Measurements from ENCODE around the gene CACNA1D. TPM values are rescaled to one million over a fixed set of nuclear protein-coding genes. Genes with fewer than 3 reads are reported as not detected.

CACNA1D gene
- total and polyA plus RNA-seq, 2 donors (not counting 3 experiments of a cell fraction or from before 2014, with no cell fraction given) = 0.06 TPM; not detected in 1

GRCh38 chr3:53694666-53695323 is 200.4 kb downstream of the CACNA1D start:
- Histone ChIP-seq H4K20me1 (replicated peaks; ENCODE audit: control insufficient read depth, extremely low read depth, insufficient read depth, low read length) (no peaks in the 10 kb centered on the region), H3K9me3 (replicated peaks; ENCODE audit: control insufficient read depth, insufficient read depth, low read length) (no peaks in the 10 kb centered on the region), H3K4me2 (ENCODE audit: insufficient read depth, low read length) (no peak overlapping the region), H3K27me3 (ENCODE audit: control insufficient read depth in 2 of 2, insufficient read depth in 2 of 2, low read length in 2 of 2) (peaks cover 0 to 4% of the 10 kb centered on the region in 2 experiments), H3K4me3 (replicated peaks in 1 of 3; ENCODE audit: insufficient read depth in 1 of 3, low read depth in 1 of 3, low read length in 3 of 3) (no peak overlapping the region), H3K9me1 (replicated peaks; ENCODE audit: control insufficient read depth, extremely low read depth, insufficient read depth, low read length) (no peaks in the 10 kb centered on the region), H3K4me1 (ENCODE audit: control insufficient read depth, extremely low read depth, insufficient read depth, low read length) (no peaks in the 10 kb centered on the region), H3K36me3 (ENCODE audit: control insufficient read depth in 2 of 2, extremely low read depth in 1 of 2, insufficient read depth in 2 of 2, low read length in 2 of 2) (no peaks in the 10 kb centered on the region), H2AFZ (ENCODE audit: low read depth, low read length) (no peak overlapping the region), H3K79me2 (ENCODE audit: control insufficient read depth, insufficient read depth, low read length) (no peaks in the 10 kb centered on the region), H3K27ac (ENCODE audit: insufficient read depth, low read depth, low read length) (no peak overlapping the region), H3K9ac (replicated peaks; ENCODE audit: extremely low read depth, insufficient read depth, low read length) (no peak overlapping the region)
- FAIRE-seq = no peak
- CTCF ChIA-PET = no interaction called here
- POLR2A ChIA-PET = no interaction called here
- intact Hi-C loops (cut with micrococcal nuclease) = no loop called here
- no peak for TF ChIP-seq POLR2A (IDR thresholded peaks at IDR 0.05; ENCODE audit: low read depth, low read length)
- dilution Hi-C loops (cut with MboI; ENCODE audit: extremely low pct_ligation_motif_present, low sequenced_read_pairs) = no loop called here
- no TSS peak for BruUV-seq (replicated peaks)
- DNase-seq (ENCODE audit: low read depth, low spot score) = no peak

- H3K9ac ChIP-seq (replicated peaks; ENCODE audit: extremely low read depth, insufficient read depth, low read length) = no peak overlapping the region
- no peaks in the 10 kb centered on the region for H3K79me2 ChIP-seq (ENCODE audit: control insufficient read depth, insufficient read depth, low read length)
- peaks cover 0 to 4% of the 10 kb centered on the region in 2 experiments for H3K27me3 ChIP-seq (ENCODE audit: control insufficient read depth in 2 of 2, insufficient read depth in 2 of 2, low read length in 2 of 2)
- no peak overlapping the region for H3K27ac ChIP-seq (ENCODE audit: insufficient read depth, low read depth, low read length)
- no peaks in the 10 kb centered on the region for H3K9me1 ChIP-seq (replicated peaks; ENCODE audit: control insufficient read depth, extremely low read depth, insufficient read depth, low read length)
- ChIA-PET CTCF (no interaction called here), POLR2A (no interaction called here)
- BruUV-seq (replicated peaks) = no TSS peak
- H3K9me3 ChIP-seq (replicated peaks; ENCODE audit: control insufficient read depth, insufficient read depth, low read length) = no peaks in the 10 kb centered on the region
- no peaks in the 10 kb centered on the region for H4K20me1 ChIP-seq (replicated peaks; ENCODE audit: control insufficient read depth, extremely low read depth, insufficient read depth, low read length)
- TF ChIP-seq FOS (IDR thresholded peaks at IDR 0.05; ENCODE audit: borderline replicate concordance, insufficient read depth, low read length) = no peak
- H3K4me1 ChIP-seq (ENCODE audit: control insufficient read depth, extremely low read depth, insufficient read depth, low read length) = no peaks in the 10 kb centered on the region
- FAIRE-seq (no peak), DNase-seq (ENCODE audit: low read depth, low spot score) (no peak)
- intact Hi-C loops (cut with micrococcal nuclease) = no loop called here
- H3K4me2 ChIP-seq (ENCODE audit: insufficient read depth, low read length) = no peak overlapping the region
- H2AFZ ChIP-seq (ENCODE audit: low read depth, low read length) = no peak overlapping the region
- dilution Hi-C loops (cut with MboI; ENCODE audit: extremely low pct_ligation_motif_present, low sequenced_read_pairs) = no loop called here
- H3K36me3 ChIP-seq (ENCODE audit: control insufficient read depth in 2 of 2, extremely low read depth in 1 of 2, insufficient read depth in 2 of 2, low read length in 2 of 2) = no peaks in the 10 kb centered on the region
- H3K4me3 ChIP-seq (replicated peaks in 1 of 3; ENCODE audit: insufficient read depth in 1 of 3, low read depth in 1 of 3, low read length in 3 of 3) = no peak overlapping the region
Measured at GRCh38 chr3:53695324-53695690, 200.9 kb downstream of the CACNA1D start.
